Chondrocyte (in vitro differentiated cells): ENCODE results near the gene DSCAML1. TPM values are rescaled to one million over a fixed set of nuclear protein-coding genes. Genes with fewer than 3 reads are reported as not detected.

Source experiments
- DNase-seq: peaks from one replicate; pipeline ENCODE4 v3.0.0; 2021; ENCODE audit warnings: mixed read lengths, low spot score
- H3K27ac Mint-ChIP-seq: one replicate; pipeline ENCODE4 v1.8.0; 2021; ENCODE audit warnings: mild to moderate bottlenecking, moderate library complexity, mixed read lengths; ENCODE audit not compliant: unreplicated experiment
- H3K27me3 Mint-ChIP-seq: 2 replicates; pipeline ENCODE4 v1.8.0; 2021; ENCODE audit warnings: low read depth, mixed read lengths
- H3K36me3 Mint-ChIP-seq: 2 replicates; pipeline ENCODE4 v1.8.0; 2021; ENCODE audit warnings: low read depth, mixed read lengths
- H3K4me1 Mint-ChIP-seq: 2 replicates; pipeline ENCODE4 v1.8.0; 2021; ENCODE audit warnings: low read depth, mild to moderate bottlenecking, mixed read lengths
- H3K4me3 Mint-ChIP-seq: one replicate; pipeline ENCODE4 v1.8.0; 2021; ENCODE audit warnings: mild to moderate bottlenecking, moderate library complexity, mixed read lengths; ENCODE audit not compliant: unreplicated experiment
- H3K9me3 Mint-ChIP-seq: 2 replicates; pipeline ENCODE4 v1.8.0; 2021; ENCODE audit warnings: low read depth, mixed read lengths
- CTCF ChIP-seq: fragments of 200-600 bp; sonication (generic); IDR thresholded peaks from 2 replicates; pipeline ENCODE4 v1.5.0; 2021; ENCODE audit warnings: antibody characterized with exemption, mild to moderate bottlenecking, moderate library complexity
- total RNA-seq: library from RNA; stranded (reverse); gene quantifications from 3 replicates; pipeline ENCODE4 v1.2.1, GENCODE V29; 2021

The DSCAML1 gene
- total RNA-seq, 1 donor from 2014 or later: not detected

- Mint-ChIP-seq H3K9me3 (no peaks in the 10 kb centered on the region), H3K27ac (no peak overlapping the region), H3K36me3 (no peaks in the 10 kb centered on the region), H3K4me1 (no peaks in the 10 kb centered on the region), H3K4me3 (no peak overlapping the region), H3K27me3 (peaks cover 63% of the 10 kb centered on the region)
- no peak for DNase-seq
- no peak for TF ChIP-seq CTCF
These were observed 123.4 kb downstream of the DSCAML1 start for GRCh38 chr11:117673602-117674001.

GRCh38 chr11:117671370-117671769 lies 125.6 kb downstream of the DSCAML1 start:
- peaks cover 53% of the 10 kb centered on the region for H3K27me3 Mint-ChIP-seq
- H3K36me3 Mint-ChIP-seq: no peaks in the 10 kb centered on the region
- no peaks in the 10 kb centered on the region for H3K9me3 Mint-ChIP-seq

GRCh38 chr11:117670924-117671323 lies 126.1 kb downstream of the DSCAML1 start:
- Mint-ChIP-seq H3K4me3 (no peak overlapping the region), H3K27me3 (peaks cover 52% of the 10 kb centered on the region), H3K4me1 (no peaks in the 10 kb centered on the region), H3K9me3 (no peaks in the 10 kb centered on the region), H3K27ac (no peak overlapping the region), H3K36me3 (no peaks in the 10 kb centered on the region)
- TF ChIP-seq CTCF: no peak
- DNase-seq: no peak

More at GRCh38 chr11:117671370-117671769, 125.6 kb downstream of the DSCAML1 start:
- H3K27ac Mint-ChIP-seq: no peak overlapping the region
- no peak for DNase-seq
- no peak overlapping the region for H3K4me3 Mint-ChIP-seq
- TF ChIP-seq CTCF: no peak
- no peaks in the 10 kb centered on the region for H3K4me1 Mint-ChIP-seq

GRCh38 chr11:117670443-117670842 lies 126.6 kb downstream of the DSCAML1 start:
- no peak overlapping the region for H3K4me3 Mint-ChIP-seq
- H3K27ac Mint-ChIP-seq: no peak overlapping the region
- no peak for TF ChIP-seq CTCF
- no peaks in the 10 kb centered on the region for H3K4me1 Mint-ChIP-seq
- H3K9me3 Mint-ChIP-seq: no peaks in the 10 kb centered on the region
- DNase-seq: no peak
- H3K27me3 Mint-ChIP-seq: peaks cover 49% of the 10 kb centered on the region
- H3K36me3 Mint-ChIP-seq: no peaks in the 10 kb centered on the region

GRCh38 chr11:117669616-117670015 lies 127.4 kb downstream of the DSCAML1 start:
- no peaks in the 10 kb centered on the region for H3K4me1 Mint-ChIP-seq
- no peak for TF ChIP-seq CTCF
- no peaks in the 10 kb centered on the region for H3K9me3 Mint-ChIP-seq
- DNase-seq: no peak
- H3K36me3 Mint-ChIP-seq: no peaks in the 10 kb centered on the region
- H3K4me3 Mint-ChIP-seq: no peak overlapping the region
- H3K27me3 Mint-ChIP-seq: peaks cover 49% of the 10 kb centered on the region
- no peak overlapping the region for H3K27ac Mint-ChIP-seq
